BJ (cell line): ENCODE results near the gene CLASP1. TPM values are rescaled to one million over a fixed set of nuclear protein-coding genes. Genes with fewer than 3 reads are reported as not detected.

Experiments used
- CTCF ChIA-PET: fragments of 350-600 bp; formaldehyde crosslinking; extraction: SDS; loops from one replicate; lab custom pipeline; 2021; ENCODE audit warnings: antibody characterized with exemption, inconsistent platforms; lab: Yijun Ruan, JAX
- POLR2A ChIA-PET: fragments of 300-600 bp; sonication (Branson Sonifier 250); formaldehyde crosslinking; extraction: SDS; loops from one replicate; lab custom pipeline; 2021; ENCODE audit warnings: antibody characterized with exemption; lab: Charles Lee
- DNase-seq: peaks from one replicate; pipeline ENCODE4 v3.0.0-alpha.2; 2011; ENCODE audit warnings: low read depth
- H3K27me3 ChIP-seq: 2 replicates; pipeline ENCODE4 v1.6.0; 2011; ENCODE audit warnings: low read length; ENCODE audit not compliant: control insufficient read depth, insufficient read depth
- H3K36me3 ChIP-seq: 2 replicates; pipeline ENCODE4 v1.5.1; 2011; ENCODE audit warnings: low read length; ENCODE audit not compliant: control insufficient read depth, insufficient read depth
- H3K4me3 ChIP-seq: 2 replicates; pipeline ENCODE4 v1.5.1; 2011; ENCODE audit warnings: low read depth, mild to moderate bottlenecking, control low read depth, low read length
- polyA minus RNA-seq: library from RNA; depleted of rRNA, polyadenylated mRNA; stranded (reverse); fragments of >200 nt; gene quantifications from 2 replicates; pipeline ENCODE4 v1.2.3, GENCODE V29; 2011; rRNA and poly(A)+ RNA removed
- polyA plus RNA-seq: library from polyadenylated mRNA; depleted of rRNA; stranded (reverse); fragments of >200 nt; gene quantifications from 2 replicates; pipeline ENCODE4 v1.2.3, GENCODE V29; 2011; rRNA removed
- TF ChIP-seq, protein P1 (sequence below): IDR thresholded peaks from 2 replicates; pipeline ENCODE4 v1.5.1; 2011; ENCODE audit warnings: low read depth, mild to moderate bottlenecking, control low read depth, inconsistent platforms, low read length, moderate library complexity; ENCODE audit not compliant: insufficient read depth

CLASP1 gene
- polyA plus RNA-seq: 7.1 and 12.4 TPM in 2 replicates
- polyA minus RNA-seq: 34.8 and 42.7 TPM in 2 replicates

DNA sequence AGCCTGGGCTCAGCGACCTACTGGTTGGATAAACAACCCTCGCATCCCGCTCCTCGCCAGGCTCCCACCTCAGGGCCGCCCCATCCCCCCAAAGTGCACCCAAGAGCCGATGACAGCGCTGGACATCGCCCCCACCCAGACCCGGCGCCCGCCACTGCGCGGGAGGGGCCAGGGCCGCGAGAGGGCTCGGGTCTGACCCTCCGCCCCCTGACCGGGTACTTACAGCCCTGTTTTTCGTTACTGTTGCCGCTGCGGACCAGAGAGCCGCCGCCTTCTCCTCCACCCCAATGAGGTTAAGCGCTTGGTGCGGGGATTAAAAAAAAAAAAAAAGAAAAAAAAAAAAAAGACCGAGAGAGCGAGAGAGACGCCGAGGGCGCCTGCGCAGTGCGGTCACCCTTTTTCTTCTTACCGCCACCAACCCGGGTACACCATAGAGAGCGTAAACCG, at the start of gene CLASP1:
Gene CLASP1, minus strand, starts transcription at position 314 of the 447 bp plus-strand sequence. CDS start 43,567 bp downstream, outside the sequence.
- no peaks in the 10 kb centered on the region for H3K36me3 ChIP-seq
- peak within 1 kb of the TSS; percentile 91 for H3K4me3 ChIP-seq
- POLR2A ChIA-PET: no interaction called here
- H3K27me3 ChIP-seq: no peaks in the 10 kb centered on the region
- TF ChIP-seq, protein P1, sequence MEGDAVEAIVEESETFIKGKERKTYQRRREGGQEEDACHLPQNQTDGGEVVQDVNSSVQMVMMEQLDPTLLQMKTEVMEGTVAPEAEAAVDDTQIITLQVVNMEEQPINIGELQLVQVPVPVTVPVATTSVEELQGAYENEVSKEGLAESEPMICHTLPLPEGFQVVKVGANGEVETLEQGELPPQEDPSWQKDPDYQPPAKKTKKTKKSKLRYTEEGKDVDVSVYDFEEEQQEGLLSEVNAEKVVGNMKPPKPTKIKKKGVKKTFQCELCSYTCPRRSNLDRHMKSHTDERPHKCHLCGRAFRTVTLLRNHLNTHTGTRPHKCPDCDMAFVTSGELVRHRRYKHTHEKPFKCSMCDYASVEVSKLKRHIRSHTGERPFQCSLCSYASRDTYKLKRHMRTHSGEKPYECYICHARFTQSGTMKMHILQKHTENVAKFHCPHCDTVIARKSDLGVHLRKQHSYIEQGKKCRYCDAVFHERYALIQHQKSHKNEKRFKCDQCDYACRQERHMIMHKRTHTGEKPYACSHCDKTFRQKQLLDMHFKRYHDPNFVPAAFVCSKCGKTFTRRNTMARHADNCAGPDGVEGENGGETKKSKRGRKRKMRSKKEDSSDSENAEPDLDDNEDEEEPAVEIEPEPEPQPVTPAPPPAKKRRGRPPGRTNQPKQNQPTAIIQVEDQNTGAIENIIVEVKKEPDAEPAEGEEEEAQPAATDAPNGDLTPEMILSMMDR: no peak
- DNase-seq: no peak
- CTCF ChIA-PET: interaction anchor here (1.0 to 1.8 kb wide), 4 partner anchors 71 to 296 kb away, joined by 3 to 4 read pairs (median 3); partner anchors contain the start of gene NIFK

DNA sequence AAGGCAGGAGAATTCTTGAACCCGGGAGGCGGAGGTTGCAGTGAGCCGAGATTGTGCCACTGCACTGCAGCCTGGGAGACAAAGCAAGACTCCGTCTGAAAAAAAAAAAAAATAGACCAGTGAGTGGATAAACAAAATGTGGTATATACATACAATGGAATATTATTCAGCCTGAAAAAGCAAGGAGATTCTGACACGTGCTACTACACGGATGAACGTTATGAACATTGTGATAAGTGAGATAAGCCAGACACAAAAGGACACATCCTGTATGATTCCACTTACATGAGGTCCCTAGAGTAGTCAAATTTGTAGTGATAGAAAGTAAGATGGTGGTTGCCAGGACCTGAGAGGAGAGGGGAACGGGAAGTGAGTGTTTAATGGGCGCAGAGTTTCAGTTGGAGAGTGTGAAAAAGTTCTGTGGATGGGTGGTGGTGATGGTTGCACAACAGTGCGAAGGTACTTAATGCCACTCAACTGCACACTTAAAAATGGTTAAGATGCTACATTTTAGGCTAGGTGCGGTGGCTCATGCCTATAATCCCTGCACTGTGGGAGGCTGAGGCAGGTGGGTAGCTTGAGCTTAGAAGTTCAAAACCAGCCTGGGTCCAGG, 49.2 kb upstream of the CLASP1 start:
- Histone ChIP-seq H3K4me3 (no peak overlapping the region), H3K27me3 (no peaks in the 10 kb centered on the region), H3K36me3 (no peaks in the 10 kb centered on the region)
- no peak for DNase-seq
- ChIA-PET POLR2A (no interaction called here), CTCF (no interaction called here)
- TF ChIP-seq, protein P1: no peak

GRCh38 chr2:121697108-121697631, 47.9 kb upstream of the CLASP1 start:
- ChIA-PET POLR2A (no interaction called here), CTCF (interaction anchor here (1.4 kb wide), 1 partner anchor 21 kb away, joined by 3 read pairs; no protein-coding TSS in a partner anchor)
- no peak for DNase-seq
- TF ChIP-seq, protein P1: no peak
- no peaks in the 10 kb centered on the region for H3K36me3 ChIP-seq
- no peaks in the 10 kb centered on the region for H3K27me3 ChIP-seq
- H3K4me3 ChIP-seq: no peak overlapping the region

DNA sequence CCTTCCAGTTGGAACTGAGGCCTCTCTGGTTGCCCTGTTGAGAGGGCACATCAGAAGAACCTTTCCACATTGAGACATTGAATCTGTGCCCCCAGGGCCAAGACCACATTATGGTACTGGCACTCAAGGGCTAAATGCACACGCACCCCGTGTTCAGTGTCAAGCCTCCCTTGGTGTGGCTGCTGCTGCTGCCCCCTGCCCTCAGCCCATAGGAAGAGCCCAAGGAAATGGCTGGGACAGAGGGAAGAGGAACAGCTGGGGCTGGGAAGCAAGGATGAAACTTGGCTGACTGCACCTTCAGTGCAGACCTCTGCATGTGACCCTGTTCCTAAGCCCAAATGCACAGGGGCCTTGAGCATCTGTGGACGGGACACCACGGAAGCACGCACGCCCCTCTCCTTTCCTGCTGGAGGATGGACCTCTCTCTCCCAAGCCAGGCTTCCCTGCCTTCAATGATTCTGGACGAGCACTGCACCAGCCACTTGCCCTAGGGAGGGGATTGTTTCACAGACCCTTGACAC, 47.2 kb upstream of the CLASP1 start:
- Histone ChIP-seq H3K36me3 (no peaks in the 10 kb centered on the region), H3K4me3 (no peak overlapping the region), H3K27me3 (no peaks in the 10 kb centered on the region)
- no peak for DNase-seq
- ChIA-PET POLR2A (no interaction called here), CTCF (interaction anchor here (1.4 kb wide), 1 partner anchor 22 kb away, joined by 3 read pairs; no protein-coding TSS in a partner anchor)
- TF ChIP-seq, protein P1: no peak

DNA sequence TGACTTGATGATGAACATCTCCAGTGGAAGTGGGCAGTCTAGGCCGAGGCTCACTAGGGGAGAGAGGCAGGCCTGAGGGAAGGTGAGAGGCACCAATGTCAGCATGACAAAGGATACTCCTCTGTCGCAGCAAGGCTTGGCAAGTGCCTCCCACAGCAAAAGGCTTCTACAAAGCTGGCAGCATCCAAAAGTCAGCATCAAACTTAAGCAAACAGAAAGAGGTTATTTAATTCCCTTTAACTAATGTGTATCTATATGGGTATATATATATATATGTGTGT, 45.8 kb upstream of the CLASP1 start:
- Histone ChIP-seq H3K27me3 (no peaks in the 10 kb centered on the region), H3K4me3 (no peak overlapping the region), H3K36me3 (no peaks in the 10 kb centered on the region)
- TF ChIP-seq, protein P1: no peak
- CTCF ChIA-PET: no interaction called here
- POLR2A ChIA-PET: no interaction called here
- no peak for DNase-seq
